Measurements from ENCODE around the gene SIGLEC6. TPM values are rescaled to one million over a fixed set of nuclear protein-coding genes. Genes with fewer than 3 reads are reported as not detected.

The SIGLEC6 gene
- total RNA-seq, 2 donors from 2014 or later, result 0.56 to 1.6 TPM

DNA sequence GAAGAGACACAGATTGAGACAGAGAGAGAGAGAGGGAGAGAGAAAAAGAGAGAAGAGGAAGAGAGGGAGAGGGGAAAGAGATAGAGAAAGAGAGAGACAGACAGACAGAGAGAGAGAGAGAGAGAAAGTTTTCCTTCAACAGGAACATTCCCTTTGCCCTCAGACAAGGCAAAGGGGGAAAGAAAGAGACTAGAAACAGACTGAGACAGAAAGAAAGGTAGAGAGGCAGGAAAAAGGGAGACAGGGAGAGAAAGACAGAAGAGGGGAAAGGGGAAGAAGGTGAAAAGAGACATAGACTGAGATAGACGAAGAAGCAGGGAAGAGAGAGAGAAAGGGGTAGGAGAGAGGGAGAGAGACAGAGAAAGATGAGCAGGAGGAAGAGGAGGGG is 21.1 kb upstream of the SIGLEC6 start:
- TF ChIP-seq, protein P1, sequence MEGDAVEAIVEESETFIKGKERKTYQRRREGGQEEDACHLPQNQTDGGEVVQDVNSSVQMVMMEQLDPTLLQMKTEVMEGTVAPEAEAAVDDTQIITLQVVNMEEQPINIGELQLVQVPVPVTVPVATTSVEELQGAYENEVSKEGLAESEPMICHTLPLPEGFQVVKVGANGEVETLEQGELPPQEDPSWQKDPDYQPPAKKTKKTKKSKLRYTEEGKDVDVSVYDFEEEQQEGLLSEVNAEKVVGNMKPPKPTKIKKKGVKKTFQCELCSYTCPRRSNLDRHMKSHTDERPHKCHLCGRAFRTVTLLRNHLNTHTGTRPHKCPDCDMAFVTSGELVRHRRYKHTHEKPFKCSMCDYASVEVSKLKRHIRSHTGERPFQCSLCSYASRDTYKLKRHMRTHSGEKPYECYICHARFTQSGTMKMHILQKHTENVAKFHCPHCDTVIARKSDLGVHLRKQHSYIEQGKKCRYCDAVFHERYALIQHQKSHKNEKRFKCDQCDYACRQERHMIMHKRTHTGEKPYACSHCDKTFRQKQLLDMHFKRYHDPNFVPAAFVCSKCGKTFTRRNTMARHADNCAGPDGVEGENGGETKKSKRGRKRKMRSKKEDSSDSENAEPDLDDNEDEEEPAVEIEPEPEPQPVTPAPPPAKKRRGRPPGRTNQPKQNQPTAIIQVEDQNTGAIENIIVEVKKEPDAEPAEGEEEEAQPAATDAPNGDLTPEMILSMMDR (IDR thresholded peaks at IDR 0.05), result no peak
- Histone ChIP-seq H3K4me1 (ENCODE audit: control insufficient read depth in 1 of 2, low read depth in 2 of 2) (no peaks in the 10 kb centered on the region), H3K9me3 (no peaks in the 10 kb centered on the region), H3K27me3 (replicated peaks; ENCODE audit: insufficient read depth) (no peaks in the 10 kb centered on the region), H3K36me3 (no peaks in the 10 kb centered on the region), H3K27ac (no peak overlapping the region), H3K4me3 (no peak overlapping the region)
- ATAC-seq (ENCODE audit: insufficient number of reproducible peaks, low FRiP score, low read depth), result no peak
- DNase-seq (ENCODE audit: low spot score), result no peak

DNA sequence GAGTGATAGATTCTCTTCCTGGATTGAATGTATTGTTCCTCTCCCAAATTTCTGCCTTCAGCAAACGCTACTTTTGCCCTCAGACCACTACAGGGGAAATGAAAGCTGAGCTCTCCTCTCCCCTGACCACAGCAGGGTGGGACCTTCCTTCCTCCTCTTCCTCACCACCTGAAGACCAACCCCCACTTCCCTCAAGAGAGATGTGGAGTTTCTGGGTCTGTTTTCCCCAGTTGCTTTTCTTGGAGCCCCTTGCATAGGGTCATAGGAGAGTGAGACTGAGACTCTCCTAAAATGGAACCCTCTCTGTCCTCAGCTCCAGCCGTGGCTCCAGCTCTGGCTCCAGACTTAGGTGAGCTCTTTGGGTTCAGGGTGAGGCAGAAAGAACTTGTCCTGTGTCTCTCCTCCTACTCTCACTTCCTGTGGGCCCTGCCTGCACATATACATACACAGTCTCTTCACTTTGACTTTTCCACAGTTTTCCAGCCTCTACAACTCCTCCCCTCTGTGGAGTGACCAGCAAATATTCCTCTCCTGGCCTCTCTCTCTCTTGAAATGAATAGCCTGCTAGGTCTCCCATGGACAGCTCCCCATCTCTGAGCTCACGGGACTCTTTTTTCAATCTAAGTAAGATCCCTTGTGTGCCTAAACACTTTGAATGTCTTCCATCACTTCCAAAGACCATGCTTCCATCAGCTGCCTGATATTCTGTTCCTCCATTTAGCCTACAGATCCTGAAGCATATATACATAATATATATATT is 20.4 kb upstream of the SIGLEC6 start:
- H3K27ac ChIP-seq, result no peak overlapping the region
- DNase-seq (ENCODE audit: low spot score), result no peak
- TF ChIP-seq, protein P1 (IDR thresholded peaks at IDR 0.05), result no peak
- H3K36me3 ChIP-seq, result no peaks in the 10 kb centered on the region
- H3K4me3 ChIP-seq, result no peak overlapping the region
- H3K9me3 ChIP-seq, result no peaks in the 10 kb centered on the region
- ATAC-seq (ENCODE audit: insufficient number of reproducible peaks, low FRiP score, low read depth), result no peak
- H3K27me3 ChIP-seq (replicated peaks; ENCODE audit: insufficient read depth), result no peaks in the 10 kb centered on the region
- no peaks in the 10 kb centered on the region for H3K4me1 ChIP-seq (ENCODE audit: control insufficient read depth in 1 of 2, low read depth in 2 of 2)

DNA sequence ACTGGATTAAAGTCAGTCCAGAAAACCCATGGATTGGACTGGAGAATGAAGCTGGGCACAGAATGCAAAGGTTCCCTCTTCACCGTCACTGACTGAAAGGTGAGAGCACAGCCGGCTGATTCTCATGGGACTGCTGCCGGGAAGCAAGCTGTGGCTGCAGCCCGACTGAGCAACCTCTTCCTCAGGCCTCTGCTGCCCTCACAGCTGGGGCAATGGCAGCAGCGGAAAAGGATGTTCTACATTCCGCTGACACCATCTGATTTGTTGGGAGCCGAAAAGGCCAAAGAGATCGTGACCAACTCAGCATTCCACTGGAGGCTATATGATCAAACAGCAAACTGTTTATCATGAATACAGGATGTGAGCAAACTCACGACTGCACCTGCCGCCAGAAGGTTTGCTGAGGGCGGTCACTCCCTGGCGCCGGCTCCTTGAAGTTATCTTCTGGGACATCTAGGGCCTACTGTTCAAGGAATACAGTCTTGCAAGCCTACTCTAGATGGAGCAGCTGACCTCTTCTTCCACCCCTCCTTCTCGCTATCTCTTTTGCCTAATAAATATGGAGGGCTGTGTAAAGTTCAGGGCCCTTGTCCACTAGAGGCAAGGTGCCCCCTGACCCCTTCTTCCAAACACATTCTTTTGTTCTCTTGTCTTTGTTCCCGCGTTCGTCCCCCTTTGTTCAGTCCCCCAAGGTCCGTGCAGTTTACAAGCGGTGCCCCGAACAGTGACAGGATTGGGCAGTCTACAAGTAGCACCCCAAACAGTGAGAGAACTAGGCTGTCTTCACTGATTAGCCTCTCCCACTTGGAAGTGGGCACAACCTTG is 19.6 kb upstream of the SIGLEC6 start:
- ATAC-seq (ENCODE audit: insufficient number of reproducible peaks, low FRiP score, low read depth) (no peak), DNase-seq (ENCODE audit: low spot score) (no peak)
- no peaks in the 10 kb centered on the region for H3K27me3 ChIP-seq (replicated peaks; ENCODE audit: insufficient read depth)
- H3K4me3 ChIP-seq, result no peak overlapping the region
- TF ChIP-seq, protein P1 (IDR thresholded peaks at IDR 0.05), result no peak
- H3K36me3 ChIP-seq, result no peaks in the 10 kb centered on the region
- H3K9me3 ChIP-seq, result no peaks in the 10 kb centered on the region
- H3K27ac ChIP-seq, result no peak overlapping the region
- no peaks in the 10 kb centered on the region for H3K4me1 ChIP-seq (ENCODE audit: control insufficient read depth in 1 of 2, low read depth in 2 of 2)

DNA sequence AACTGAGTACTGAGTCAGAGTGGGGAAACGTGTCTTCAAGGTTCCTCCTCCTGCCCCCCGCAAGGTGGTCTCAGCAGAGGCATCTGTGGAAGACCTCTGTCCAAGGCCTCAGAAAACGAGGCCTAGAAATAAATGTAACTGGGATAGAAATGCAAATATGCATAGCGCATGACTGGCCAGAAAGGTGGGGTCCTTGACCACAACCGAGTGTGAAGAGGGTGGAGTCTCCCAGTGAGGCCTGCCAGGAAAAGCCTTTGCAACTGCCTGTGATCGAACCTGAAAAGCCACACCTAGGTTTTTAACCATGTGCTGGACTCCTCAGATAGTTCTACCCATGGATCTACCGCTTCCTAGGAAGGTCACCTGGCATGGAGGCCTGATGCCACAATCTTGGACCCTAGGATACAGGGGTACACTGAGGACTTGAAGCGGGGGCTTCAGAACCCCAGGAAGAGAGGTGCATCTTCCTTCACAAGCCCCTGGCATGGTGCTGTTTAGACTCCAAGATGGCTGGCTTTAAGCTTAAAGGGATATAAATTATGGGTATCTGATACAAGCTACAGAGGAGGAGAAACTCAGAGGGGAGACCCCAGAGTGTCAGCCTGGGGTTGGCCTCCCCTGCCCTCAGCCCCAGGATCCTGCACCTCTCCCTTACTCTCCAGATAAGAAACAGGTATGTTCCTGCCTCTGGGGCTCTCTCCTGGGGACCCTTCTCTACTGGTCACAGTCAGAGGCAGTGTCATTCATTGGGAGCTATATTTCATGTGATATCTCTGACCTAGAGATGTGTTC is 18.3 kb upstream of the SIGLEC6 start:
- no peak for ATAC-seq (ENCODE audit: insufficient number of reproducible peaks, low FRiP score, low read depth)
- TF ChIP-seq, protein P1 (IDR thresholded peaks at IDR 0.05), result no peak
- DNase-seq (ENCODE audit: low spot score), result no peak
- Histone ChIP-seq H3K27me3 (replicated peaks; ENCODE audit: insufficient read depth) (no peaks in the 10 kb centered on the region), H3K27ac (no peak overlapping the region), H3K4me3 (no peak overlapping the region), H3K9me3 (no peaks in the 10 kb centered on the region), H3K4me1 (ENCODE audit: control insufficient read depth in 1 of 2, low read depth in 2 of 2) (no peaks in the 10 kb centered on the region), H3K36me3 (no peaks in the 10 kb centered on the region)

DNA sequence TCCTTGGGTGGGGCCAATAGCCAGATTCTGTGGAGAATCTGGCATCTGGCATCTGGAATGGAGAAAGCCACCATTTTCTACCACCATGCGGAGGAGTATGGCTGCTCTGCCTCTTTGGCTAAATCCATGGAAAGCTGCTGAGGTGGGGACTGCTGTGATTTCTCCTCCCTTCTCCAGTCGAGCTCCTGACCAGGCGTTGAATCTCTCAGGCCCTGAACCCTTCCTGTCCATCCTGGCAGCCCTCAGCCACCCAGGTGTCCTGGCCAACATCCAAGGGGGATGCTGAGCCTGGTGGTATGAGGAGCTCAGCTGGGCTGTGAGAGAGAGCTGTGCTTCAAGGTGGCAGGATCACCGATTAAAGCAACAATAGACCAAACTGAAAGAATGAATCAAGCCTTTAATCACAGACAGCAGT is 17.4 kb upstream of the SIGLEC6 start:
- TF ChIP-seq, protein P1 (IDR thresholded peaks at IDR 0.05), result no peak
- Histone ChIP-seq H3K4me3 (no peak overlapping the region), H3K27ac (no peak overlapping the region), H3K27me3 (replicated peaks; ENCODE audit: insufficient read depth) (no peaks in the 10 kb centered on the region), H3K9me3 (no peaks in the 10 kb centered on the region), H3K36me3 (no peaks in the 10 kb centered on the region), H3K4me1 (ENCODE audit: control insufficient read depth in 1 of 2, low read depth in 2 of 2) (no peaks in the 10 kb centered on the region)
- no peak for DNase-seq (ENCODE audit: low spot score)
- ATAC-seq (ENCODE audit: insufficient number of reproducible peaks, low FRiP score, low read depth), result no peak

All from thoracic aorta (tissue), 2 donors.